Loucy (cell line): ENCODE results near the gene EXOSC2.

Source experiments
- CTCF ChIP-seq: fragments of 200-600 bp; sonication (generic); conservative IDR thresholded peaks from 2 replicates; pipeline ENCODE4 v1.5.1; 2014; ENCODE audit warnings: mild to moderate bottlenecking, antibody characterized with exemption, low read length
- EZH2phosphoT487 ChIP-seq: fragments of 200-600 bp; IDR thresholded peaks from 2 replicates; pipeline ENCODE4 v1.6.1; 2018; ENCODE audit warnings: antibody characterized with exemption, mild to moderate bottlenecking, moderate library complexity, borderline replicate concordance

- no peak for TF ChIP-seq CTCF
- no peak for TF ChIP-seq EZH2phosphoT487
Observed at GRCh38 chr9:130718562-130718961, 25.0 kb downstream of the EXOSC2 start.
